HG03558 (cell line): Measurements from ENCODE around the gene IFRD2.
"Not testable (repeated sequence)": the region's sequence is repeated elsewhere in the genome, so short reads cannot be mapped to it uniquely, and the experiment has no call there.

ENCODE experiments used
- ATAC-seq: cut with Tn5 transposase; IDR thresholded peaks from one replicate; pipeline ENCODE4 v1.9.1; 2021; ENCODE audit warnings: moderate number of reproducible peaks; ENCODE audit not compliant: unreplicated experiment; ENCODE audit errors: extremely low read depth

The IFRD2 gene

DNA sequence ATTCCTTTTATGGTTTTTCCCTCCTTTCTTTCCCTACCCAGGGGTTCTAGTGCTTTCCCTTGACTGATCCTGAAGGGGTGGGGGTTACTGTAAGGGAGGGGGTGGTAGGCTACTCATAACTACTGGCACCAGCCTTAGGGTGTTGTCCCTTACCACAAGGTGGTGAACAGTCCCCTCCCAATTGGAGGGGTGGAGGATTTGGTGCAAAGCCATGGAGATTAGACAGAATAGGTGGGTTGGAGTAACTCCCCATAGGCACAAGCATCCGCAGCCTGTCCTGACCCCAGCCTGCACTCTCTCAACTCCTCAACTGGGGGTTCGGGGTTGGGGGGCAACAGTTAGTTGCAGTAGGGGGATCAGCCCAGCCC lies 32.9 kb upstream of the IFRD2 start:
- no peak for ATAC-seq

DNA sequence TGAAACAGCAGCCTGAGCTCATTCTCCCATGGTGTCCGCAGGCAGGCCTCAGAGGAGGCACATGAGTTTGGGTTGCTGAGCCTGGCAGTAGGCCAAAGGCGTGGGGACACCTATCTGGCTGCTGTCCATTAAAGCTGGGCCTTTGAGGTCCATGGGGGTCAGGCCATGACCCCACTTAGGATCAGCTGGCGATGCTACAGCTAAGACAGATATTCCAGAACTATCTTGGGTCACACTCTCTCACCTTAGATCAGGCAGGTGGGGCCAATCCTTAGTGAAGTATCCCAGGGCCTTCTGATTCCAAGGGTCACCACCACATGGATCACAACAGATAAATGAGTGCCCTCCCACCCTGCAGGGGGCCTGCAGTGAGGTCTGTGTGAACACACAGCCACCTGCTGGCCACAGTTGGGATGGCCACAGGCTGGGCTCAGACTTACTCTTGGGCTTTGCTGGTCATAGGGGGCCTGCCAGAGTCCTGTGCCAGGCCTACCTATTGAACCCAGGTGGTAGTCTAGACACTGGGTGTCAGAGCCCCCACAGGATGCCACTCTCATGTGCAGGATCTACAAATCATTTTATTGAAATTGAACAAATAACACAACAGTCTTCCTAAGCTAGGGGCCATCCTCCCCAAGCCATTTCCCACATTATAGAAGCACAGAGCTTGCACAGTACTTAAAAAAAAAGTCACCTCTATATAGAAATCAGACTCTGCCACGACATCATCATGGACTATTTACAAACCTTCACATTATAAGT lies 32.3 kb upstream of the IFRD2 start:
- no peak for ATAC-seq

DNA sequence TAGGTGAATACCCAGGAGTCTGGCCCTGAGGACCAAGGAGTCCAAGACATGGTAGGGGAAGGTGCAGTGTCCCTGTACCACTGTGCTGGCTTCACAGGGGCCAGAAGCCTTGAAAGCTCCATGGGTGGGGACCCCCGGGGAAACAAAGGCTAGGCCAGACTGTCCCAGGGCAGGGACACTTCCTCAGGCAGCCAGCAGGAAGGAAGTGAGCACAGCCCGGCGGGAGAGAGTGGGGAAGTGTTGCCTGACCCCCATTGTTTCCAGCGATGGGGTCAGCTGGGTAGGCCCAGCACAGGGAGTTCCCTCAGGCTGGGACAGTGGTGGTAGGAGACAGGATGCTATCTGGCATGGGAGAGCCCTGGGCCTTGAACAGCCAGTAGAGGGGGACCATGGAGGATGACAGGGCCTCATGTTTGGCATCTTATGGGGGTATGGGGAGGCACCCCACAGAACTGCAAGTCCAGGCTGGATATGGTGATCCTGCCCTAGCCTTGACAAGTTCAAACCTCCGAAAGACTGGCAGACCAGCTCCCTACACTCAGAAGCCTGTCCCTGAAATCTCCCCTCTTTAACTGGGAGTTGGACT lies 31.5 kb upstream of the IFRD2 start:
- no peak for ATAC-seq

DNA sequence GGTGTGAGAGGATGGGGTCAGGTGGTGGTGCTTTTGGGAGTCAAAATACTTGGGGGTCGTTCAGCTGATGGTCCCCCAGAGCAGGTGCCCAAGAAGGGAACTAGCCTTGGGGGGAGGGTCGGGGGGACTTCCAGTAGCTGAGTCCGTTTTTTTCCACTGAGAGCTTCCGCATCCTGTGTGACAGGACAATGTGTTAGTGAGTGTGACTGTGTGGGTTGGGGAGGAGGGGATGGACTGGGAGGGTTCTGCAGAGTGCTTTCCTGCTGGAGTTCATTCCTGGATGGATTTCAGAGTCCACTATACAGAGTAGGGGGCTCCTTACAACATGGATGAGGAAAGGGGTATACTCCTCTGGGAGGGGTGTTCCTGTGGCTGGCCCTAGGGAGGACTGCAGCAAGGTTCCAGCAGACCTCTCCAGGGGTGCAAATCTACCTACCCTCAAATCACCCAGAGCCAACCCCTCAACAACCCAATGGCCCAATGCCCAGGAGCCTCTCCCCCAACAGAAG lies 30.9 kb upstream of the IFRD2 start:
- no peak for ATAC-seq

DNA sequence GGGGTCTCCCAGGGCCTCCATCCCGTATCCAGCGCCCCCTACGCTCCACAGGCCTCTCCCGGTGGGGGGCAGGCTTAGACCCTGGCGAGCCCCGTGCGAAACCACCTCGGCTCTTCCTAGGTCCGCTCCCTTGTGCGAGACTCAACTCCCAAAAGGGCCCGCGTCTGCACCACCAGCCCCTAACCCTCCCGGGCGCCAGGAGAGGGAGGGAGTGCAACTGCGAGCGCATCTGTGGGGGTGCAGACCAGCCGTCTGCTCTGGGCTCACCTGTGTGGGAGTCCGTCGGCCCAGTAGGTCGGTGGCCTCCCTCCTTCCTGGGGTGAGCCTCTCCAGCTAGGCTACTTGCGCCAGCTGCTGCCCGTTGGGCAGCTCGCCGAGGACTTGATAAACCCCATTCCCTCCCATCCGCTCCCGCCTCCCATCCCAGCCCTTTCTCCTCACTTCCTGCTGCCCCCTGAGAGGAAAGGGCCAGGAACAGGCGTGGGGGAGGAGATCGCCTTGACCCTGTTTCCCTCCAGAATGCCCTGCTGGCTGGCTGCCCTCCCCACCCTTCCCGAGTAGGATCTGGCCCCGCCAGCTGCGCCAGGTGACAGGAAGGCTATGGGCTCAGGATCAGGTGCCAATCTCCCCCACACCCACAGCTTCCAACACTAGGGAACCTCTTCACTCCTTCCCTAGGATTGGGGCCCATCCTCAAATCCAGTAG lies 30.3 kb upstream of the IFRD2 start, which contains the start of gene HYAL2:
Gene HYAL2, minus strand, starts transcription at position 360 of the 706 bp plus-strand sequence. CDS start 2,256 bp downstream, outside the sequence.
- no peak for ATAC-seq

DNA sequence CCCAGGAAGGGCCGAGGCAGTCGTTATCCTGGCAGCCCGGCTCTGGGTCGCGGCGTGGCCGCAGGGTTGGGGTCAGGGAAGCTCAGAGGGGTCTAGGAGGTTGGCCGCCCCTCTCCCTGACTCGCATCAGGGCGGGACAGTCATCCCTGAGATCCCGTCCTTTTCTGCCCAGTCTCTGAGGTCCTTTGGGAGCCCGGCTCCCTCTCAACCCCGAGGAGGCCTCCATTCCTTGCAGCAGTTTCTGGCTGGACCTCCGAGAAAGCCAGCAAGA lies 29.8 kb upstream of the IFRD2 start:
- ATAC-seq = no peak

DNA sequence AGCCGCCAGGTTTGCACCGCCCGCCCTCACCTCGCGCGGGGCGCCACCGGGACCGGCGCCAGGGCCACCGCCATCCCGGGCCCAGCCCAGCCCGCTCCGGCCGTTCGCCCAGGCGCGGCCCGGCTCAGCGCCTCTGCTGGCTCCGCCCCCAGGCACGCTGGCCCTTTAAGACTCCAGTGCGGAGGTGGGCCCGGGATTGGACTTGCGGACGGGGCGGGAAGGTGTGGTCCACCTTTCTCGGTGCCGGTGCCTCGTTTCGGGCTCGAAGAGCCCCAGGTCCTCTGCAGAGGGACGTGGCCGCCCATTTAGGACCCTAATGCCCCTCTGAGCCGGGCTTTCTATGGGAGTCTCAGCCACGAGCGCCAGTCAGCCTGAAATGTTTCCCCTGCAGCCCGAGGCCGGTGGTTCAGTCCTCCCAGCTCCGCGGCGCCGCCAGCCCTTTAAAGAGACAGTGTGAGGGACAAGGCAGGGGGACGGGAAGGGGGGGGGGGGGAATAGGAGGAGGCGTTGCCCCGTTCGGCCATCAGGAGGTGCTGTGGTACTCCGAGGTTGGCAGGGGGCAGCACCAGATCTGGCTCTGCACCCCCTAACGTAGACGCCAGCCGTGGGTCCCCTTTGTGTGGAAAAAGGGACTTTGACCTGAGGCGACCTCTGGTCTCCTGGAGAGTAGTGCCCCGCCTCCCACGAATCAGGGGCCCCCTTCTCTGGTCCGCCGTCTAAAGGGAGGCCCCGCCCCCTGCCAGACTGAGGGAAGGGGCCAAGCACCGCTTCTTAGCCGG lies 29.3 kb upstream of the IFRD2 start:
- ATAC-seq = peak; percentile 33

DNA sequence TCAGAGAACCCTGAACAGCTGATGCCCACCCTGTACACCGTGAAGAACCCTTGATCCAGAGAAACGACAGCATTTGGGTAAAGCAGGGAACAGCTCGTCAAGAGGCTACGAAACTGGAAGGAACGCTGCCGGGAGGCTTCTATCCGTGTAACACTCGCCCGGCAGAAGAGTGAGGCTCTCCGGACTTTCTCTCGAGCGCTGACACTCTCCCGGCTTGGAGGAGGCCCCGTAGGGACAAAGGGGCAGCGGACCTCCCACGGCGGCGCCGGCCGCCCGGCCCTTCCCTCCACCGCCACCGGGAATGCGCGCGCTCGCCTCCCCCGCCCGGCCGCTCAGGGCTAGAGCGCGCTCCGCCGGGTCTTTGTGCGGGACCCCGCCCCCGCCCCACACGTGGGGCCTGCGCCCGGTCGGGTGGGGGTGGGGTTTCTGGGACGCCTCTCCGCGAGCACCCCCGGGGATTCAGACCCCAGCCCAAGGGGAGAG lies 28.7 kb upstream of the IFRD2 start:
- ATAC-seq = peak; percentile 21

DNA sequence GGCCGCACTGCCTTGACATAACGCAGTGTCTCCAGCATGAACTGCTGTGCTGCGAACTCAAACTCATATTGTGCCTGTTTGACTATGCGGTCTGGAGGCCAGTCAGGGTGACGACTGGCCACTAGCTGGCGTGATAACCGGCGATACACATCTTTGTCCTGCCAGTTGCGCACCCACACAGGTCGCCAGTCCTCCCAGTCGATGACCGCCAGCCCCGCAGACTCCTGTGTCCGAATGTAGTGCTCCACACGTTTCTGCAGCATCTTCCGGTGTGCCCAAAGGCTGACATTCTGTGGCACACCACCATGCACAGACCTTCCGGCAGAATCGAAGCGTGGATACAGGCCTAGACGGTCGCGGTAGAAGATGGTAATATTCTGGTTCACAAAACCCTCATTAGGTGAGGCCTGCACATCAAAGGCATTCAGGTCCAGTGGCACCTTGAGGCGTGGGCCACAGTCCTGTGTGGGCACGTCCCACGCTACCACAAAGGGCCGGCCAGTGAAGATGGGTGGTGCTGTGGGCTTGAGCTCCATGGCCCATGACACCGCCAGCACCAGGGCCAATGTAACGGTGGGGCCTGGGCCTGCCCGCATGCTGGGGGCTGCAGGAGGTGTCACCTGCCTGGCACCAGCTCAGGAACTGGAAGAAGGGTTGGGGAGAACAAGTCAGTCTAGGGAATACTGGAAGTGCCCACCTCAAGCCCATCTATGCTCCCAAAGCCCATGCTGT lies 27.8 kb upstream of the IFRD2 start:
- no peak for ATAC-seq

DNA sequence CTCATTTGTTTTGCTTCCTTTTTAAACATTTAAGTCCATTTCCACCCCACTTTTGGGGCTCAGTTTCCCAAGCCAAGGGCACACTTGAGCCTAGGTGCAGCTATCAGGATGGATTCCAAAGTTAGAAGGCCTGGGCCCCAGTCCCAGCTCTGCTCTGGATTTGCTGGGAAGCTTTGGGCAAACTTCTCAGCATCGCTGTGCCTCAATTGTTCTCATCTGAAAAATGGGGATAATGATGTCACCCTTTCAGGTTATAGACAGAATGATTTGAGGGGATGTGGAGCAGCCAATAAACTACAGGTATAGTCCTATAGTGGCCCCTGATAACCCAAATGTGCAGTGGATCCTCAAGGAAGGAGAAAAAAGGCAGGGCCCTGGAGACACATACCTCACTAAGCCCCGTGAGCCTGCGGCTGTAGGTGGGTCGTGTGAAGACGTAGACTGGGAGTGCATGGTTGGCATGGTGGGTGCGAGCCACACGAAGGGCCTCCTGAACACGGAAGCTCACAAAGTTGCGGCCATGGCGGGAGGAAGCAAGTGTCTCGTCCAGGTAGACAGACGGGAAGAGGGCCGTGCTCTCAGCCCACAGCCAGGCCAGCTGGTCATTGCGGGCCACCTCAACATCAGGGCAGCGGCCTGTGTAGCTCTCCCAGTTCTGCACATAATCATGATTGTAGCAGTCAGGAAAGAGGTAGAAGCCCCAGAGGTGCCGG lies 27.1 kb upstream of the IFRD2 start:
- no peak for ATAC-seq

DNA sequence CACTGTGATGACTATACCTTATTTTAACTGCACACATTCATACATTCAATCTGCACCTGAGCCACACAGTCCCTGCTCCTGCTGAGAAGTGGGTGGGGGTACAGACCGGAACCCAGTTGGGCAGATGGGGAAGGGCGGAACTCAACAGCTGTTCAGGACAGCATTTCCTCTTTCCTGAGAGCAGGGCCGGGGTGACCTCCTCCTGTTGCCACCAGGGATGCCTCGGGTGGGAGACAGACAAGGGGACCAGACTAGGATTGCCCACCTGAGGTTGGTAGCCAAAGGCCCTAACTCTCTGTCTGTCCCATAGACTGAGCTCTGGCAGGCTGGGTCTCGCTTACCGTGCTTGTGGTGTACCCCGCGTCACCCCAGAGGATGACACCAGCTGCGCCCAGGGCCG lies 26.4 kb upstream of the IFRD2 start:
- ATAC-seq = no peak

DNA sequence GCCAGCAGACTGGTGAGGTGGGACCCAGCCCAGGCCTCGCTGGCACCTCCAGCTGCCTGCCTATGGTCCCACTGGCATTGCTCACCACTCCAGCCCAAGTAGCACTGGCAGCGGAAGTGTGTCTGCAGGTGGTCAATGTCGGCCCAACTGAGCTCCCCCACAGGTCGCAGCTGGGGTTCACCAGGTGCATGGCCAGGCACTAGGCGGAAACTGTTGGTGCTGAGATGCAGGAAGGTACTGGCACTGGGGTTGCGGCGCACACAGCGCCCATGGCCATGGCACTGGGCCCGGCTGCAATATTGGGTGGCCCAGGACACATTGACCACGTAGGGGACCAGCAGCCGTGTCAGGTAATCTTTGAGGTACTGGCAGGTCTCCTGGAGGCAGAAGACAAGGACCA lies 25.9 kb upstream of the IFRD2 start:
- no peak for ATAC-seq

DNA sequence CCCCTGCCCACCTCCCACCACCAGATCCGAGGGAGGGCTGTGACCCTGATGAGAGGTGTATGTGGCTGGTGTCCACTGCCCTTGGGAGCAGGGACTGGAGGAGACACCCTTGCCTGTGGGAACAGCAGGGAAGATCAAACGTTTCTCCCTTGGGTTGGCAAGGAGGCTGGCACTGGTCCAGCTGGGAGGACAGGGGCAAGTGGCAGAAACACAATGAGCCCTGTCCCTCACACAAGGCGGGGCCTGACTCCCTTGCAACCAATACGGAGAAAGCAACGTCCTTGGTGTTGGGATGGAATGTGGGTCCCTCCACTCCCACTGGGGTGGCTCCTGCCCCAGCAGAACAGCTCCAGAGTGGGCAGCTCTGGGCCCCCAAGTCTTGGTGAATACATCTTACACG lies 25.1 kb upstream of the IFRD2 start:
- no peak for ATAC-seq

DNA sequence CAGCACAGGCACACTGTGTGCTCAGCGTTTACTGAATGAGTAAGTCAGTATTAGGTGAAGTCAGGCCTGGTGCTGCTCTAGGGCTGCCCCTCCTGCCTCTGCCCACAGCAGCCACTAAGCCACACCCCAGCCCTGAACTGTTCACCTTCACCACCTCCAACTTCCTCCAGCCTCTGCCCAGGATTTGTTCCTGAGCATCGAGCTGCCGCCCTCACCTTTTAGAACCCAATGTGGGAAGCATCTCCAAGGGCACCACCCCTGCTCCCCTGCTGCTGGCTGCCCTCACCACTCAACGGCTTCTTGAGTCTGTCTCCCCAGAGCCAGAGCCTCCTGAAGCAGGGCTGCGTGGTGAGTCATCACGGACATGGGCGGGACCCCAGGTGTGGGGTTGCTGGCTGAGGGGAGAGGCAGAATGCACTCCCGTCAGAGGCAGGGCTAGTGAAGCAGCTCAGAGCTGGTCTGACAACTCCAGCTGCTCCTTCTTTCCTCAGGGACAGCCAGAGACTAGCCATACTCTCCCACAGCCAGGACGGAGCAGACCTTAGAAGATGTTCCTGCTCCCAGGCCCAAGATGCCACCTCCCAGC lies 24.5 kb upstream of the IFRD2 start:
- ATAC-seq = no peak

DNA sequence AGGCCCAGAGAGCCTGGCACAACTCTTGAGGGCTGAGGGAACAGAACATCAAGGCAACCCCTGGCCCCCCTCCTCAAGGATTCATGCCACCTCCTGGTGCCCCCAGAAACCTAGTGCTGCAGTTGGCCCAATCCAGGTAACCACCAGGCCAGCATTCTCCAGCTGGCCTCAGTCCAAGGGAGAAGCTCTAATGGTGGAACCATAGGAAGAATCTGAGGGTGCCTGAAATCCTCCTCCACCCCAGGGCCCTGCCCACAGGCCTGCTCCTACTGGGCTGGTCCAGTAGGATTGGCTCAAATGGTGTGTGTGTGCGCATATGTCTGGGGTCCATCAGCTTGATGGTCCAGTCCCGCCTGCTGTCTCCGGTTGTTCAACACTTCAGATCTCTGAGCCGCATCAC lies 22.6 kb upstream of the IFRD2 start:
- ATAC-seq = no peak

DNA sequence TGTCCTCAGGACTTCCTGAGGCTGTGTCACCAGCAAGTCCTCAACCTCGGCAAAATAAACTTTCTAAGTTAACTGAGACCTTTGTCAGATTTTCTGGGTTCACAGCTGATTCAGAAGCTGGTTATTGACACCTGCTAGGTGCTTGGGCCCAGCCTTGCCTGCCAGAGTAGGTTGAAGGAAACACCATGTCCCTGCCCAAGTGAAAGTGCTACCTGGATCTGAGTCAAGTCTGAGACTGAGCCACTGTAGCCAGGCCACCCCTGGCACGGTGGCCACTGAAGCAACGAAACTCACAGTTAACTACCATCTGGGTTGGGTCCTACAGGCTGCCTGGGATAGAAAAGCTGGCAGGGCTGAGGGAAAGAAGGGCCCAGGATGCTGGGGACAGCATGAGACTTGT lies 22.1 kb upstream of the IFRD2 start:
- ATAC-seq = no peak

DNA sequence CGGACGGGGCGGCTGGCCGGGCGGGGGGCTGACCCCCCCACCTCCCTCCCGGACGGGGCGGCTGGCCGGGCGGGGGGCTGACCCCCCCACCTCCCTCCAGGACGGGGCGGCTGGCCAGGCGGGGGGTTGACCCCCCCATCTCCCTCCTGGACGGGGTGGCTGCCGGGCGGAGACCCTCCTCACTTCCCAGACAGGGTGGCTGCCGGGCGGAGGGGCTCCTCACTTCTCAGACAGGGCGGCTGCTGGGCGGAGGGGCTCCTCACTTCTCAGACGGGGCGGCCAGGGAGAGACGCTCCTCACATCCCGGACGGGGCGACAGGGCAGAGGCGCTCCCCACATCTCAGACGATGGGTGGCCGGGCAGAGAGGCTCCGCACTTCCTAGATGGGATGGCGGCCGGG lies 19.8 kb upstream of the IFRD2 start:
- ATAC-seq = not testable (repeated sequence)

DNA sequence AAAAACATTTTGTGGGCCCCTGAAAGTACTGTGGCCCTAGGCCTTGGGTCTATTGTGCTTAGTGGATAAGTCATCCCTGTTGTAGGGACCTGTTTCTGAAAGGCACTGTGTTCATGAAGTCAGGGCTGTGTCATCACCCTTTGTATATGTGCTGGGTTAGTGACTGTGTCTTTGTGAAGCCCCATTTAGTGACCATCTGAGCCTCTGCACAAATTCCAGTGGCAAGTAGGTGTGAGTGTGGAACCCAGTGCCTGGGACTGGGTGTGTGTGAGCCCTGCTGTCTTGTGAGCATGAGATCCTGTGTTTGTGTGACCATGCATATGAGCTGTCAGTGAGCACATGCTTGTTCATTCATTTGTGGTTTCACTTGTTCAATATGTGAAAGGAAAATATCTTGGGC lies 12.4 kb upstream of the IFRD2 start:
- ATAC-seq = no peak
